ENCODE data around the gene RIMBP2. TPM values are rescaled to one million over a fixed set of nuclear protein-coding genes. Genes with fewer than 3 reads are reported as not detected.

The RIMBP2 gene
- total RNA-seq, 1 experiment from 2014 or later = 0.95 TPM

GRCh38 chr12:130517588-130517987, 198.5 kb downstream of the RIMBP2 start:
- CTCF ChIA-PET = no interaction called here
- intact Hi-C loops (cut with micrococcal nuclease; ENCODE audit: unreplicated experiment) = no loop called here
- H3K9me3 ChIP-seq (ENCODE audit: low read depth, low read length, poor library complexity, severe bottlenecking) = no peaks in the 10 kb centered on the region
- no TSS peak for BruUV-seq (replicated peaks)
- H3K4me1 ChIP-seq (ENCODE audit: insufficient read depth, low read length, poor library complexity, severe bottlenecking) = no peaks in the 10 kb centered on the region
- no peak overlapping the region for H3K4me3 ChIP-seq (ENCODE audit: low read depth, low read length, poor library complexity, severe bottlenecking)
- no peak for DNase-seq (ENCODE audit: low spot score)
- no peak for TF ChIP-seq EZH2 (IDR thresholded peaks at IDR 0.05; ENCODE audit: borderline replicate concordance, low read depth, low read length, poor library complexity, severe bottlenecking)
- TF ChIP-seq, protein P1, sequence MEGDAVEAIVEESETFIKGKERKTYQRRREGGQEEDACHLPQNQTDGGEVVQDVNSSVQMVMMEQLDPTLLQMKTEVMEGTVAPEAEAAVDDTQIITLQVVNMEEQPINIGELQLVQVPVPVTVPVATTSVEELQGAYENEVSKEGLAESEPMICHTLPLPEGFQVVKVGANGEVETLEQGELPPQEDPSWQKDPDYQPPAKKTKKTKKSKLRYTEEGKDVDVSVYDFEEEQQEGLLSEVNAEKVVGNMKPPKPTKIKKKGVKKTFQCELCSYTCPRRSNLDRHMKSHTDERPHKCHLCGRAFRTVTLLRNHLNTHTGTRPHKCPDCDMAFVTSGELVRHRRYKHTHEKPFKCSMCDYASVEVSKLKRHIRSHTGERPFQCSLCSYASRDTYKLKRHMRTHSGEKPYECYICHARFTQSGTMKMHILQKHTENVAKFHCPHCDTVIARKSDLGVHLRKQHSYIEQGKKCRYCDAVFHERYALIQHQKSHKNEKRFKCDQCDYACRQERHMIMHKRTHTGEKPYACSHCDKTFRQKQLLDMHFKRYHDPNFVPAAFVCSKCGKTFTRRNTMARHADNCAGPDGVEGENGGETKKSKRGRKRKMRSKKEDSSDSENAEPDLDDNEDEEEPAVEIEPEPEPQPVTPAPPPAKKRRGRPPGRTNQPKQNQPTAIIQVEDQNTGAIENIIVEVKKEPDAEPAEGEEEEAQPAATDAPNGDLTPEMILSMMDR (conservative IDR thresholded peaks at IDR 0.05; ENCODE audit: low read depth, low read length) = no peak
- no peaks in the 10 kb centered on the region for H3K36me3 ChIP-seq (ENCODE audit: insufficient read depth, low read length, poor library complexity, severe bottlenecking)
- H3K27me3 ChIP-seq (replicated peaks; ENCODE audit: insufficient read depth, low read depth, low read length, poor library complexity) = peaks cover 21% of the 10 kb centered on the region
- H3K27ac ChIP-seq (ENCODE audit: low read depth, low read length, poor library complexity, severe bottlenecking) = no peak overlapping the region
- POLR2A ChIA-PET (ENCODE audit: low non-redundant PET) = no interaction called here

- no peak overlapping the region for H3K27ac ChIP-seq (ENCODE audit: low read depth, low read length, poor library complexity, severe bottlenecking)
These were observed 201.9 kb downstream of the RIMBP2 start for GRCh38 chr12:130514149-130514551.

DNA sequence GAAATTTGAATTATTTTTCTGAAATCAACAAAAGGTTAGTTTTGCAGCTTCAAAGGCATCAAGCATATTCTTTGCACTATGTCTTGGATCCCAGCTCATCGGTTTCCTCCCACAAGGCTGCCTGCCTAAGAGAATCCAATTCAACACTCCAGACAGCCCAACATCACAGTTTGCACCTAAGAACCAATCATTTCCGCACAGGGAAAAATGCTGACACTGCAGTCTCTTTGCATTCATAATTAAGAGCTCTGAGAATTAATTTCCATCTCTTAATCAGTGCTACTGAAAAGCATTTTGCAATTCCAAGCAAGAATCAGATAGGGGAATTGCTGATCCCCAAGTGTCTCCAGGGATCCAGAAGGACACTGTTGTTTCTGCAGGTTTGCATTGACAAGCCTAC, 202.5 kb downstream of the RIMBP2 start:
- intact Hi-C loops (cut with micrococcal nuclease; ENCODE audit: unreplicated experiment) = no loop called here
- CTCF ChIA-PET = no interaction called here
- BruUV-seq (replicated peaks) = no TSS peak
- Histone ChIP-seq H3K4me3 (ENCODE audit: low read depth, low read length, poor library complexity, severe bottlenecking) (no peak overlapping the region), H3K36me3 (ENCODE audit: insufficient read depth, low read length, poor library complexity, severe bottlenecking) (no peaks in the 10 kb centered on the region), H3K9me3 (ENCODE audit: low read depth, low read length, poor library complexity, severe bottlenecking) (no peaks in the 10 kb centered on the region), H3K27ac (ENCODE audit: low read depth, low read length, poor library complexity, severe bottlenecking) (no peak overlapping the region), H3K4me1 (ENCODE audit: insufficient read depth, low read length, poor library complexity, severe bottlenecking) (no peaks in the 10 kb centered on the region), H3K27me3 (replicated peaks; ENCODE audit: insufficient read depth, low read depth, low read length, poor library complexity) (peaks cover 16% of the 10 kb centered on the region)
- no peak for DNase-seq (ENCODE audit: low spot score)
- POLR2A ChIA-PET (ENCODE audit: low non-redundant PET) = no interaction called here
- TF ChIP-seq, protein P1 (conservative IDR thresholded peaks at IDR 0.05; ENCODE audit: low read depth, low read length) = no peak
- TF ChIP-seq EZH2 (IDR thresholded peaks at IDR 0.05; ENCODE audit: borderline replicate concordance, low read depth, low read length, poor library complexity, severe bottlenecking) = no peak

More at GRCh38 chr12:130514149-130514551, 201.9 kb downstream of the RIMBP2 start:
- no peaks in the 10 kb centered on the region for H3K4me1 ChIP-seq (ENCODE audit: insufficient read depth, low read length, poor library complexity, severe bottlenecking)
- H3K4me3 ChIP-seq (ENCODE audit: low read depth, low read length, poor library complexity, severe bottlenecking) = no peak overlapping the region
- peaks cover 12% of the 10 kb centered on the region for H3K27me3 ChIP-seq (replicated peaks; ENCODE audit: insufficient read depth, low read depth, low read length, poor library complexity)
- intact Hi-C loops (cut with micrococcal nuclease; ENCODE audit: unreplicated experiment) = no loop called here
- no peak for TF ChIP-seq EZH2 (IDR thresholded peaks at IDR 0.05; ENCODE audit: borderline replicate concordance, low read depth, low read length, poor library complexity, severe bottlenecking)
- TF ChIP-seq, protein P1 (conservative IDR thresholded peaks at IDR 0.05; ENCODE audit: low read depth, low read length) = no peak
- no peaks in the 10 kb centered on the region for H3K36me3 ChIP-seq (ENCODE audit: insufficient read depth, low read length, poor library complexity, severe bottlenecking)
- BruUV-seq (replicated peaks) = no TSS peak
- CTCF ChIA-PET = no interaction called here
- H3K9me3 ChIP-seq (ENCODE audit: low read depth, low read length, poor library complexity, severe bottlenecking) = no peaks in the 10 kb centered on the region
- no peak for DNase-seq (ENCODE audit: low spot score)
- POLR2A ChIA-PET (ENCODE audit: low non-redundant PET) = no interaction called here
